GM21381 (cell line): ENCODE data around the gene ARL15.
A peak's percentile ranks its signal among the peaks of the same experiment; 100 is the strongest.
"Not testable (repeated sequence)": the region's sequence is repeated elsewhere in the genome, so short reads cannot be mapped to it uniquely, and the experiment has no call there.

Experiments
- ATAC-seq: cut with Tn5 transposase; IDR thresholded peaks from one replicate; pipeline ENCODE4 v1.9.1; 2021; ENCODE audit warnings: mild to moderate bottlenecking, moderate library complexity; ENCODE audit not compliant: unreplicated experiment

Gene ARL15

GRCh38 chr5:54310433-54311175 lies at the start of gene ARL15:
ARL15 (minus strand) TSS chr5:54310573.
- ATAC-seq: peak; percentile 97

DNA sequence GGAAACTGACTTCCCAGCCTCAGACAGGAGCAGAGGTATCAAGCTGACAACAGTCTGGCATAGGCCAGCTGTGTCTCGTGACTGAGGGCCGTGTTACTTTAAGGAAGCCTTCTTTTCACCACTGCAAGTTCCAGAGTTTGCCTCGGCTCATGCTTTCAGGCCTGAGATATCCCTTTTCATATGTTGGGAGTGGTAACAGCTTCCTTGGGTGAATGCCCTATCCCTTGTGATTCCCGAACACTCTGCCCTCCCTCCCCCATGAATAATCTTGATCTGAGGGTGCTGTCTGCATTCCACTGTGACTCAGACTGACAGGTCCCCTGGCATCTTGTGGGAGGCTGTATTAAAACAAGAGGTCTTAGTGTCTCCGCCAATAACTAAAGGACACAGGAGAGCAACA lies 49.7 kb upstream of the ARL15 start:
- no peak for ATAC-seq

- ATAC-seq: no peak
Observed at GRCh38 chr5:54357408-54358058, 47.2 kb upstream of the ARL15 start.

- ATAC-seq: not testable (repeated sequence)
Observed at GRCh38 chr5:54353933-54354564, 43.7 kb upstream of the ARL15 start.

DNA sequence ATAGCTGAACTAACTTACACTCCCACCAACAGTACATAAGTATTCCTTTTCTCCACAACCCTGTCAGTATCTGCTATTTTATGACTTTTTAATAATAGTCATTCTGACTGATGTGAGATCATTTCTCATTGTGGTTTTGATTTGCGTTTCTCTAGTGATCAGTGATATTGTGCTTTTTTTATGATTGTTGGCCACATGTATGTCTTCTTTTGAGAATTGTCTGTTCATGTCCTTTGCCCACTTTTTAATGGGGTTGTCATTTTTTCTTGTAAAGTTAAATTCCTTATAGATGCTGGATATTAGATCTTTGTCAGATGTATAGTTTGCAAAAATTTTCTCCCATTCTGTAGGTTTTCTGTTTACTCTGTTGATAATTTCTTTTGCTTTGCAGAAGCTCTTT lies 42.2 kb upstream of the ARL15 start:
- ATAC-seq: not testable (repeated sequence)

DNA sequence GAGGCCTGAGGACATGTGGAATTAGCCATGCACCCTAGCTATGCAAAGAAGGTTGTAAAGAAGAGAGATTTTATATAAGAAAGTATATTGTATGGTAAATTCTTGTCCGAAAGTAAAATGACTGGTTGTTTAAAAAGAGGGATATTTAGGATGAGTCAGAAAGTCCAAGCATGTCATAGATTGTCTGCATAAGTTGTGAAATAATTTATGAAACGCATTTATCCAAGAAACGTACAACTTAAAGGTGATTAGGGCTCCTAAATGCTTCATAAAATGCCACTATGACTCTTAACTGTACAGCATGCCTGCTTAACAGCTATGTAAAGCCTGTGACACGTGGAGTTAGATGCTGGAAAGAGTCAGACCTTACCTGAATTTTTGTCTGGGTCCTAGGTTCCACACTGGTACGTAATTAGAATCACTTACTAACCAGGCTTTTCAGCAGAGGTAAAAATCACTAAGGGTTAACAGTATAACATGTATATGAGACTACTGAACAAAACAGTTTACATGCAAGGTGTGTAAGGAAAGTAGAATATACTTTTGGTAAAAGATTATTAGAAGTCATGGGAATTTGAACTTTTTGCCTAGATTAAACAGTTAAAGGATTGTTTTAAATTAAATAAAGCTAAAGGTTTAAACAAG lies 37.0 kb upstream of the ARL15 start:
- no peak for ATAC-seq

- no peak for ATAC-seq
Observed at GRCh38 chr5:54344653-54345052, 34.3 kb upstream of the ARL15 start.

GRCh38 chr5:54341971-54342370 lies 31.6 kb upstream of the ARL15 start:
- no peak for ATAC-seq

- ATAC-seq: no peak
Observed at GRCh38 chr5:54337523-54337922, 27.1 kb upstream of the ARL15 start.

DNA sequence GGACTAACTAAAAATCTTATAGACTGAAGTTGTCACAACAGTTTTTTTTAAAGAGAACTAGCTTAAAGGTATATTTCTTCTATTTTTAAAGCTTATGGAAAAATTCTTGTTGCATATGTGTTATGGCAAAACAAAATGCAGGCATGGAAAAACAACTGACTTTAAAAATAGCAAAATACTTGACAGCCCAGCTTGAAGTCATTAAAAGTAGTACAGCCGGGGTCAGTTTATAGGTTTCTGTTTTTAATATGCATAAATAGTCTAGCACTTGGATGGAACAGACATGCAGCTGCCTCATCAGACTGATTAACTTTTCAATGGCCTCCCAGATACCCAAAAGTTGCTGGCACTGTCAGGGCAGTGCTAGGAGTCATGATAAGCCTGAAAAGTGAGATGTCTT lies 22.3 kb upstream of the ARL15 start:
- ATAC-seq: no peak

- ATAC-seq: no peak
Observed at GRCh38 chr5:54329731-54330709, 19.6 kb upstream of the ARL15 start.

DNA sequence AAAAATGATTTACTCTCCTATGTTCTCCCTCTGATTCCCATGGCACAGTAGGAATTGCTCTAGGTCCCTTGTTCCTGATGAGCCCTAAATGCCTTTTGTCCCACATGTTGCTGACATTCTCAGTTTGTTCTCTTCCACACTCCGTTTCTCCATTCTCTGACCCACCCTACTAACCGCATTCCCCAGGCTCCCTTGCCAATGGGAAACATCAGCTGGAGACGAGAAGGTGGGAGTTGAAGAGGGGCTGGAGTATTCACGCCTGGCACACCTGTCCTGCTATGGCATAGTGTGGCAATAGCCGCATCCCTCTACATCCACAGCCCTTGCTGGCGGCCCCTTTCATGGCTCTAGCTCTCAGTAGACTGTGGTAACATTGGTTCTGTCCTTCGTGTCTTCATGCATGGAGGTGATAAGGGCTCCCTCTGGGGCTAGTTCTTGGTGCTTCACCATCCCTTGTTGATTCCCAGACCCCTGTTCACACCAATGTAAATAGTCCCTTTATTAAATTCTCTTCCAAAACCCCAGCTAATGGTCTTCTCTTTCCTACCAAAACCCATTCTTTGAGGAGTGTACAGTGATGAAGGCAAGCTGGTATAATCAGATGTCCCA lies 16.4 kb upstream of the ARL15 start:
- no peak for ATAC-seq

DNA sequence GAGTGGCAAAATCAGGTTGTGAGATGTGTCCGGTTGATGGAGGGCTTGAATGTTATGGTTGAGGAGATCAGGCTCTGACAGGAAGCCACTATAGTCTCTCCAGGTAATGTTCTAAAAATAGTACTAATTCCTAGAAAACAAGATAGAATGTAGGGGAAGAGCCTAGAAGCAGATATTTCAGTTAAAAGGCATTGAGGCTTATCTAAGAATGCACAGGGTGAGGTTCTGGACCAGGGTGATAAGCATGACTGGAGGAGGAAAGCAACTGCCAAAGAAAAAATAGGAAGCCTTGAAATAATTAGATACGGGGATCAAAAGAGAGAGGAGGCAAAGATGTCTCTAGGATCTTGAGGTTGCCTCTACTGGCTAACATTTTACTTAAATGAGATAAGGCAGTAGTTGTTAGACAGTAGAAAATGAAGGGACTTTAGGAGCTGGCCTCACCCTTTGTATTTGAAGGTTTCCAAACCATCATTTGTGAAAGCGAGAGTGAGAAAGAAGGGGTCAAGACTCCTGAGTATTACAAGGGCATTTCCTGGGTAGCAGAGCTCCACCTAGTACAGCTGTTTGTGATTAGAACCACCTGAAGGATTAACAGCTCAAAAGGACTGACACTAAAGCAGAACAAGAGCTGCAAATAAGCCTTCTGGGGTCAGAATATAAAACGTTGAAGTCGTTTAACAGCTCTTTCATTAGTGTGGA lies 15.4 kb upstream of the ARL15 start:
- ATAC-seq: no peak

DNA sequence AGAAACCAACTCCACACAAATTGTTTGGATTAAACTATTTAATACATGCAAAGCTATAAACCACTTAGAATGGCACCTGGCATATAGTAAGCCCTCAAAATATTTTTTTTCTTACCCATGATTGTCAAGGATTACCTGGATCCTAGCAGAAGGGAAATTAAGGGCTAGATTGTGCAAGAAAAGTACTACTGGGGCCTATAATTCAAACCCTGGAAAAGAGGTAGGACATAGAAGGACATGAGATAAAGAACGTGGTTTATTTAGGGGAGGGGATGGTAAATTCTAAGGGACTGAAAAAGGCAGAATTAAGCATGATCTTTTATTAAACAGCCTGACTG lies 14.9 kb upstream of the ARL15 start:
- ATAC-seq: no peak

GRCh38 chr5:54324651-54325271 lies 14.4 kb upstream of the ARL15 start:
- no peak for ATAC-seq

GRCh38 chr5:54323495-54323894 lies 13.1 kb upstream of the ARL15 start:
- ATAC-seq: no peak

- ATAC-seq: no peak
Observed at GRCh38 chr5:54320256-54320655, 9.9 kb upstream of the ARL15 start.

- ATAC-seq: no peak
Observed at GRCh38 chr5:54317511-54318260, 7.3 kb upstream of the ARL15 start.
